GM23338 (cell line): ENCODE measurements around the gene SLC9A2.

Experiments
- CREB1 ChIP-seq: fragments of 250-450 bp; sonication (Bioruptor Pico); IDR thresholded peaks from 2 replicates; pipeline ENCODE4 v1.5.0; 2020; ENCODE audit warnings: low read depth, mild to moderate bottlenecking, moderate library complexity
- CTCF ChIP-seq, 2 experiments: fragments of 200-600 bp in 1 of 2; sonication (generic) in 1 of 2; conservative IDR thresholded peaks; 2 replicates each; pipeline versions ENCODE4 v1.5.1 to v1.6.1; 2016 to 2017; ENCODE audit warnings: antibody characterized with exemption in 2 of 2, low read depth in 2 of 2, mild to moderate bottlenecking in 2 of 2, moderate library complexity in 1 of 2
- ETS1 ChIP-seq: IDR thresholded peaks from 2 replicates; pipeline ENCODE4 v1.6.1; 2016; ENCODE audit warnings: antibody characterized with exemption
- EZH2 ChIP-seq: fragments of 200-600 bp; sonication (generic); IDR thresholded peaks from one replicate; pipeline ENCODE4 v1.8.0; 2017; ENCODE audit warnings: antibody characterized with exemption, mild to moderate bottlenecking, low read depth; ENCODE audit not compliant: unreplicated experiment
- EZH2phosphoT487 ChIP-seq: fragments of 200-600 bp; sonication (generic); IDR thresholded peaks from one replicate; pipeline ENCODE4 v1.8.1; 2018; ENCODE audit warnings: antibody characterized with exemption; ENCODE audit not compliant: unreplicated experiment
- JUNB ChIP-seq: IDR thresholded peaks from one replicate; pipeline ENCODE4 v1.6.1; 2016; ENCODE audit warnings: antibody characterized with exemption; ENCODE audit not compliant: unreplicated experiment
- POLR2AphosphoS5 ChIP-seq: IDR thresholded peaks from 2 replicates; pipeline ENCODE4 v1.6.1; 2016; ENCODE audit warnings: antibody characterized with exemption, low read depth
- REST ChIP-seq: IDR thresholded peaks from one replicate; pipeline ENCODE4 v1.6.1; 2018; ENCODE audit warnings: antibody characterized with exemption; ENCODE audit not compliant: unreplicated experiment
- STAT1 ChIP-seq: IDR thresholded peaks from one replicate; pipeline ENCODE4 v1.6.1; 2016; ENCODE audit warnings: antibody characterized with exemption; ENCODE audit not compliant: unreplicated experiment
- ZNF462 ChIP-seq: fragments of 250-450 bp; sonication (Bioruptor Pico); IDR thresholded peaks from 2 replicates; pipeline ENCODE4 v1.5.0; 2020; ENCODE audit warnings: mild to moderate bottlenecking, moderate library complexity

- no peak for TF ChIP-seq CTCF (conservative IDR thresholded peaks at IDR 0.05; ENCODE audit: low read depth in 2 of 2)
- TF ChIP-seq EZH2phosphoT487 = no peak
- no peak for TF ChIP-seq EZH2
- TF ChIP-seq REST = no peak
- no peak for TF ChIP-seq JUNB
- no peak for TF ChIP-seq POLR2AphosphoS5
- TF ChIP-seq CREB1 (CRISPR knock-in tag) = no peak
- no peak for TF ChIP-seq ETS1
- TF ChIP-seq STAT1 = no peak
- TF ChIP-seq ZNF462 = no peak
These were observed 24.8 kb upstream of the SLC9A2 start for GRCh38 chr2:102594445-102595016.
